Hepatocyte (in vitro differentiated cells): ENCODE results near the gene DUSP2.

Source experiments
- CTCF ChIP-seq: fragments of 200-600 bp; sonication (generic); IDR thresholded peaks from 2 replicates; pipeline ENCODE4 v1.5.1; 2016; ENCODE audit warnings: antibody characterized with exemption, mild to moderate bottlenecking; ENCODE audit not compliant: poor library complexity
- EZH2 ChIP-seq: fragments of 200-600 bp; sonication (generic); IDR thresholded peaks from 2 replicates; pipeline ENCODE4 v1.6.1; 2016; ENCODE audit warnings: antibody characterized with exemption, mild to moderate bottlenecking, borderline replicate concordance

- TF ChIP-seq CTCF (no peak), EZH2 (no peak)
These were observed 29.4 kb downstream of the DUSP2 start for GRCh38 chr2:96115631-96116423.
